H9 (cell line): Measurements from ENCODE around the gene PRSS57. TPM values are rescaled to one million over a fixed set of nuclear protein-coding genes. Genes with fewer than 3 reads are reported as not detected.

Source experiments
- DNase-seq: peaks from one replicate; pipeline ENCODE4 v3.0.0-alpha.2; 2017
- H2AFZ ChIP-seq: one replicate; pipeline ENCODE4 v1.6.1; 2013; ENCODE audit warnings: mild to moderate bottlenecking, low read length, control low read depth, moderate library complexity
- H2AK5ac ChIP-seq: 2 replicates; pipeline ENCODE4 v1.6.1; 2013; ENCODE audit warnings: low read length, control low read depth, mixed read lengths; ENCODE audit not compliant: insufficient read length
- H2BK120ac ChIP-seq: one replicate; pipeline ENCODE4 v1.6.1; 2013; ENCODE audit warnings: low read depth, mild to moderate bottlenecking, low read length, control low read depth, inconsistent platforms; ENCODE audit not compliant: poor library complexity, severe bottlenecking
- H2BK12ac ChIP-seq: 2 replicates; pipeline ENCODE4 v1.6.1; 2013; ENCODE audit warnings: low read length, control low read depth, mixed read lengths, low read depth; ENCODE audit not compliant: insufficient read length
- H2BK15ac ChIP-seq: 2 replicates; pipeline ENCODE4 v1.6.1; 2013; ENCODE audit warnings: low read depth, low read length, control low read depth
- H2BK20ac ChIP-seq: one replicate; pipeline ENCODE4 v1.6.1; 2013; ENCODE audit warnings: low read depth, mild to moderate bottlenecking, low read length, control low read depth, inconsistent platforms; ENCODE audit not compliant: poor library complexity, severe bottlenecking
- H2BK5ac ChIP-seq: 2 replicates; pipeline ENCODE4 v1.6.1; 2013; ENCODE audit warnings: low read length, control low read depth, mixed read lengths; ENCODE audit not compliant: insufficient read length
- H3K14ac ChIP-seq: 2 replicates; pipeline ENCODE4 v1.6.1; 2013; ENCODE audit warnings: low read length, control low read depth; ENCODE audit not compliant: insufficient read depth
- H3K18ac ChIP-seq: 2 replicates; pipeline ENCODE4 v1.6.1; 2013; ENCODE audit warnings: low read depth, mild to moderate bottlenecking, mixed read lengths, low read length, control low read depth; ENCODE audit not compliant: insufficient read length
- H3K23ac ChIP-seq: 2 replicates; pipeline ENCODE4 v1.6.1; 2013; ENCODE audit warnings: low read length, control low read depth, mixed read lengths, low read depth; ENCODE audit not compliant: insufficient read length
- H3K23me2 ChIP-seq: 2 replicates; pipeline ENCODE4 v1.6.1; 2013; ENCODE audit warnings: low read depth, mild to moderate bottlenecking, mixed read lengths, low read length, control low read depth; ENCODE audit not compliant: insufficient read length, poor library complexity, severe bottlenecking
- H3K27ac ChIP-seq: 2 replicates; pipeline ENCODE4 v1.5.1; 2013; ENCODE audit warnings: low read length, control low read depth, mixed read lengths, low read depth; ENCODE audit not compliant: insufficient read length
- H3K27me3 ChIP-seq: 2 replicates; pipeline ENCODE4 v1.6.1; 2013; ENCODE audit warnings: low read length, control low read depth, inconsistent platforms; ENCODE audit not compliant: insufficient read depth
- H3K4ac ChIP-seq: 2 replicates; pipeline ENCODE4 v1.6.1; 2013; ENCODE audit warnings: low read depth, mild to moderate bottlenecking, control low read depth, inconsistent platforms, low read length, moderate library complexity
- H3K4me1 ChIP-seq: 2 replicates; pipeline ENCODE4 v1.6.1; 2013; ENCODE audit warnings: low read length, control low read depth, inconsistent platforms; ENCODE audit not compliant: insufficient read depth
- H3K4me2 ChIP-seq: 2 replicates; pipeline ENCODE4 v1.6.1; 2013; ENCODE audit warnings: low read length, control low read depth, mixed read lengths; ENCODE audit not compliant: insufficient read length, insufficient read depth
- H3K56ac ChIP-seq: 2 replicates; pipeline ENCODE4 v1.6.1; 2013; ENCODE audit warnings: low read depth, mild to moderate bottlenecking, mixed read lengths, low read length, control low read depth; ENCODE audit not compliant: insufficient read length
- H3K79me1 ChIP-seq: 2 replicates; pipeline ENCODE4 v1.6.1; 2013; ENCODE audit warnings: low read depth, mild to moderate bottlenecking, moderate library complexity, low read length, control low read depth, inconsistent platforms; ENCODE audit not compliant: insufficient read depth, poor library complexity, severe bottlenecking
- H3K79me2 ChIP-seq: 2 replicates; pipeline ENCODE4 v1.6.1; 2013; ENCODE audit warnings: low read length, control low read depth, inconsistent platforms; ENCODE audit not compliant: insufficient read depth
- H3K9ac ChIP-seq: 2 replicates; pipeline ENCODE4 v1.6.1; 2013; ENCODE audit warnings: low read length, control low read depth, mixed read lengths; ENCODE audit not compliant: insufficient read length; ENCODE audit errors: extremely low read depth
- H3K9me3 ChIP-seq: one replicate; pipeline ENCODE4 v1.6.1; 2013; ENCODE audit warnings: low read depth, low read length, inconsistent platforms; ENCODE audit not compliant: control insufficient read depth
- H3T11ph ChIP-seq: one replicate; pipeline ENCODE4 v1.6.1; 2013; ENCODE audit warnings: mild to moderate bottlenecking, low read length, control low read depth, inconsistent platforms
- H4K20me1 ChIP-seq: one replicate; pipeline ENCODE4 v1.6.1; 2013; ENCODE audit not compliant: control insufficient read depth, insufficient read length, insufficient read depth
- H4K5ac ChIP-seq: 2 replicates; pipeline ENCODE4 v1.6.1; 2013; ENCODE audit warnings: low read depth, mild to moderate bottlenecking, mixed read lengths, low read length, control low read depth; ENCODE audit not compliant: insufficient read length
- H4K8ac ChIP-seq: replicated peaks from 2 replicates; pipeline ENCODE4 v1.6.1; 2013; ENCODE audit warnings: low read length, control low read depth, mixed read lengths, low read depth; ENCODE audit not compliant: insufficient read length
- H4K91ac ChIP-seq: 2 replicates; pipeline ENCODE4 v1.6.1; 2013; ENCODE audit warnings: low read depth, mild to moderate bottlenecking, moderate library complexity, mixed read lengths, low read length, control low read depth; ENCODE audit not compliant: insufficient read length
- H3K27ac Mint-ChIP-seq, 3 experiments: 2 replicates in 2 of 3; 3 replicates in 1 of 3; pipeline ENCODE4 v1.8.0; 2020 to 2021; ENCODE audit warnings: mixed read lengths in 3 of 3, mild to moderate bottlenecking in 1 of 3, moderate library complexity in 1 of 3
- H3K27me3 Mint-ChIP-seq: 2 replicates; pipeline ENCODE4 v1.8.0; 2021; ENCODE audit warnings: low read depth, mild to moderate bottlenecking, moderate library complexity, mixed read lengths
- H3K36me3 Mint-ChIP-seq, 3 experiments: 2 replicates in 2 of 3; 3 replicates in 1 of 3; pipeline ENCODE4 v1.8.0; 2020 to 2021; ENCODE audit warnings: low read depth in 3 of 3, mixed read lengths in 3 of 3; ENCODE audit not compliant: insufficient read depth in 1 of 3
- H3K4me1 Mint-ChIP-seq, 2 experiments: 2 replicates each; pipeline ENCODE4 v1.8.0; 2020; ENCODE audit warnings: mixed read lengths in 2 of 2
- H3K4me3 Mint-ChIP-seq, 2 experiments: 2 replicates in 1 of 2; 3 replicates in 1 of 2; pipeline ENCODE4 v1.8.0; 2020 to 2021; ENCODE audit warnings: mild to moderate bottlenecking in 2 of 2, mixed read lengths in 2 of 2, moderate library complexity in 1 of 2
- H3K9me3 Mint-ChIP-seq, 2 experiments: 2 replicates in 1 of 2; 3 replicates in 1 of 2; pipeline ENCODE4 v1.8.0; 2020; ENCODE audit warnings: mild to moderate bottlenecking in 2 of 2, mixed read lengths in 2 of 2, moderate library complexity in 1 of 2
- CTCF ChIP-seq: fragments of 200-600 bp; sonication (generic); conservative IDR thresholded peaks from 3 replicates; pipeline ENCODE4 v1.8.0; 2021; ENCODE audit warnings: antibody characterized with exemption, mild to moderate bottlenecking
- WGBS: extraction: QIAGEN DNeasy Blood & Tissue Kit; methylation state at CpG from one replicate; pipeline ENCODE4 v1.1.7; 2013; ENCODE audit warnings: missing lambda C conversion rate, low lambda C conversion rate, mixed read lengths; ENCODE audit not compliant: insufficient read length; ENCODE audit errors: extremely low coverage; 5-methylcytosine and 5-hydroxymethylcytosine counted together
- total RNA-seq: library from RNA; stranded (reverse); gene quantifications from 2 replicates; pipeline ENCODE4 v1.2.1, GENCODE V29; 2021

Gene PRSS57
- total RNA-seq, 1 experiment from 2014 or later, result not detected

GRCh38 chr19:652467-653389 is 42.5 kb downstream of the PRSS57 start:
- Histone ChIP-seq H3K4me2 (no peak overlapping the region), H3K27me3 (no peaks in the 10 kb centered on the region), H2BK5ac (no peak overlapping the region), H2BK120ac (no peak overlapping the region), H3K23ac (no peak overlapping the region), H2AFZ (no peak overlapping the region), H3T11ph (no peak overlapping the region), H3K79me1 (peaks cover 13% of the 10 kb centered on the region), H4K5ac (no peak overlapping the region), H3K56ac (no peak overlapping the region), H4K8ac (no peak overlapping the region), H3K4me1 (no peaks in the 10 kb centered on the region), H3K18ac (no peak overlapping the region), H4K91ac (no peak overlapping the region), H2AK5ac (no peak overlapping the region), H2BK15ac (no peak overlapping the region), H3K23me2 (no peaks in the 10 kb centered on the region), H2BK12ac (no peak overlapping the region), H4K20me1 (peaks cover 9% of the 10 kb centered on the region), H3K4ac (no peak overlapping the region), H3K27ac (no peak overlapping the region), H2BK20ac (no peak overlapping the region), H3K79me2 (peaks cover 38% of the 10 kb centered on the region), H3K9me3 (no peaks in the 10 kb centered on the region), H3K14ac (no peak overlapping the region; the same call in 1 of the 2 replicates), H3K9ac (no peak overlapping the region)
- DNase-seq, result no peak
- no peak for TF ChIP-seq CTCF
- Mint-ChIP-seq H3K36me3 (peaks cover 7 to 26% (median 25%) of the 10 kb centered on the region in 3 experiments; a peak in 6 of 7 replicates), H3K4me3 (no peak overlapping the region), H3K4me1 (no peaks in the 10 kb centered on the region), H3K9me3 (no peaks in the 10 kb centered on the region; a peak in 2 of 5 replicates), H3K27ac (no peak overlapping the region), H3K27me3 (no peaks in the 10 kb centered on the region)
- no CpG with 5 or more reads among the region's 54 CpGs for WGBS
